K562 (cell line): ENCODE results near the gene SRPK2. TPM values are rescaled to one million over a fixed set of nuclear protein-coding genes. Genes with fewer than 3 reads are reported as not detected.

Source experiments
- BHLHE40 ChIP-seq: IDR thresholded peaks from 2 replicates; pipeline ENCODE4 v1.6.1; 2011; ENCODE audit warnings: low read length, improper control_type of control experiment
- BRD4 ChIP-seq: fragments of 200-600 bp; sonication (generic); IDR thresholded peaks from 2 replicates; pipeline ENCODE4 v1.6.1; 2017; ENCODE audit warnings: inconsistent platforms
- CAMTA2 ChIP-seq: fragments of 250-450 bp; sonication (Bioruptor Pico); conservative IDR thresholded peaks from 2 replicates; pipeline ENCODE4 v1.5.1; 2022
- EHMT2 ChIP-seq: fragments of 450-650 bp; IDR thresholded peaks from 2 replicates; pipeline ENCODE4 v1.6.1; 2018; ENCODE audit warnings: antibody characterized with exemption
- FOS ChIP-seq: IDR thresholded peaks from 3 replicates; pipeline ENCODE4 v1.6.1; 2011; ENCODE audit not compliant: insufficient read length; ENCODE audit errors: extremely low read depth
- GTF2E2 ChIP-seq: fragments of 200-800 bp; sonication (Bioruptor generic); IDR thresholded peaks from 2 replicates; pipeline ENCODE4 v1.6.1; 2016; ENCODE audit warnings: missing genetic modification characterization, missing compliant biosample characterization
- KAT7 ChIP-seq: sonication (generic); formaldehyde crosslinking; IDR thresholded peaks from 2 replicates; pipeline ENCODE4 v1.8.0; 2022; ENCODE audit warnings: missing genetic modification reagents, mild to moderate bottlenecking, borderline replicate concordance
- MAFF ChIP-seq: IDR thresholded peaks from 2 replicates; pipeline ENCODE4 v1.6.1; 2012; ENCODE audit warnings: low read length, improper control_type of control experiment
- MAFK ChIP-seq: IDR thresholded peaks from 2 replicates; pipeline ENCODE4 v1.6.1; 2011; ENCODE audit warnings: low read length, improper control_type of control experiment
- POLR2B ChIP-seq: fragments of 450-650 bp; IDR thresholded peaks from 2 replicates; pipeline ENCODE4 v1.6.1; 2018; ENCODE audit warnings: low read depth; ENCODE audit not compliant: partially characterized antibody
- PPARD ChIP-seq: fragments of 250-450 bp; sonication (Bioruptor Pico); IDR thresholded peaks from 2 replicates; pipeline ENCODE4 v1.8.0; 2022; ENCODE audit warnings: inconsistent platforms, mild to moderate bottlenecking, moderate library complexity
- RUNX1 ChIP-seq: sonication (generic); IDR thresholded peaks from 2 replicates; pipeline ENCODE4 v1.6.1; 2016; ENCODE audit warnings: antibody characterized with exemption, low read depth
- SIN3B ChIP-seq: fragments of 450-650 bp; IDR thresholded peaks from 2 replicates; pipeline ENCODE4 v1.6.1; 2017; ENCODE audit warnings: low read depth, mild to moderate bottlenecking, moderate library complexity
- STAT5B ChIP-seq: fragments of 250-450 bp; sonication (Bioruptor Pico); IDR thresholded peaks from 2 replicates; pipeline ENCODE4 v1.8.0; 2021; ENCODE audit warnings: mild to moderate bottlenecking, inconsistent platforms
- TBP ChIP-seq: optimal IDR thresholded peaks from 2 replicates; pipeline ENCODE3; 2011; ENCODE audit warnings: low read depth, low read length, improper control_type of control experiment
- ZNF23 ChIP-seq: fragments of 250-450 bp; sonication (Bioruptor Pico); IDR thresholded peaks from 2 replicates; pipeline ENCODE4 v1.4.0; 2020; ENCODE audit warnings: mild to moderate bottlenecking
- ZNF644 ChIP-seq: fragments of 200-800 bp; sonication (Bioruptor generic); IDR thresholded peaks from 2 replicates; pipeline ENCODE4 v1.6.1; 2016; ENCODE audit warnings: low read depth, missing genetic modification characterization, missing compliant biosample characterization
- ZNF77 ChIP-seq: fragments of 250-450 bp; sonication (Bioruptor Pico); IDR thresholded peaks from 2 replicates; pipeline ENCODE4 v1.5.0; 2020
- polyA plus RNA-seq, 8 experiments: library from polyadenylated mRNA; depleted of rRNA in 4 of 8; stranded (reverse) in 5 of 8; unstranded in 3 of 8; fragments of >200 nt; fragmentation: Nextera tagmentation in 2 of 8; fragmentation: Illumina TruSeq in 1 of 8; extraction: Ambion mirVana in 2 of 8; extraction: Trizol in 1 of 8; gene quantifications; 2 replicates each; pipeline versions ENCODE4 v1.2.1 to v1.2.3, GENCODE V29; 2011 to 2014; ENCODE audit warnings: inconsistent platforms in 1 of 8, missing spikeins in 1 of 8
- total RNA-seq, 7 experiments: library from RNA; depleted of rRNA in 6 of 7; stranded (reverse); fragments of >200 nt in 6 of 7; fragmentation: Illumina TruSeq in 2 of 7; extraction: Trizol in 2 of 7; gene quantifications; 2 replicates each; pipeline versions ENCODE4 v1.2.1 to v1.2.3, GENCODE V29; 2011 to 2021; ENCODE audit warnings: low replicate concordance in 1 of 7
- TF ChIP-seq, protein P1 (sequence below): fragments of 250-450 bp; sonication (Bioruptor Pico); IDR thresholded peaks from 2 replicates; pipeline ENCODE4 v1.4.0; 2020; ENCODE audit warnings: mild to moderate bottlenecking, moderate library complexity
- TF ChIP-seq, protein P2 (sequence below), 2 experiments: fragments of 450-650 bp in 1 of 2; sonication (generic) in 1 of 2; formaldehyde crosslinking in 1 of 2; IDR thresholded peaks in 1 of 2; conservative IDR thresholded peaks in 1 of 2; 2 replicates each; pipeline versions ENCODE4 v1.6.1 to v1.8.1; 2016 to 2023; ENCODE audit warnings: mild to moderate bottlenecking in 2 of 2, moderate library complexity in 2 of 2, inconsistent platforms in 1 of 2, missing genetic modification reagents in 1 of 2
- TF ChIP-seq, protein P3 (sequence below), 2 experiments: fragments of 450-650 bp in 1 of 2; sonication (generic) in 1 of 2; formaldehyde crosslinking; conservative IDR thresholded peaks; 2 replicates each; pipeline versions ENCODE4 v1.4.0 to v1.8.1; 2020 to 2022; ENCODE audit warnings: mild to moderate bottlenecking in 1 of 2, missing genetic modification reagents in 1 of 2
- TF ChIP-seq, protein P4 (sequence below): fragments of 450-650 bp; IDR thresholded peaks from 2 replicates; pipeline ENCODE4 v1.6.1; 2016

SRPK2 gene
- total and polyA plus RNA-seq, 9 of the 15 experiments (the other 6 are each of a cell fraction or from before 2014, with no cell fraction given) = 21.5 to 44.7 (median 33.3) TPM

DNA sequence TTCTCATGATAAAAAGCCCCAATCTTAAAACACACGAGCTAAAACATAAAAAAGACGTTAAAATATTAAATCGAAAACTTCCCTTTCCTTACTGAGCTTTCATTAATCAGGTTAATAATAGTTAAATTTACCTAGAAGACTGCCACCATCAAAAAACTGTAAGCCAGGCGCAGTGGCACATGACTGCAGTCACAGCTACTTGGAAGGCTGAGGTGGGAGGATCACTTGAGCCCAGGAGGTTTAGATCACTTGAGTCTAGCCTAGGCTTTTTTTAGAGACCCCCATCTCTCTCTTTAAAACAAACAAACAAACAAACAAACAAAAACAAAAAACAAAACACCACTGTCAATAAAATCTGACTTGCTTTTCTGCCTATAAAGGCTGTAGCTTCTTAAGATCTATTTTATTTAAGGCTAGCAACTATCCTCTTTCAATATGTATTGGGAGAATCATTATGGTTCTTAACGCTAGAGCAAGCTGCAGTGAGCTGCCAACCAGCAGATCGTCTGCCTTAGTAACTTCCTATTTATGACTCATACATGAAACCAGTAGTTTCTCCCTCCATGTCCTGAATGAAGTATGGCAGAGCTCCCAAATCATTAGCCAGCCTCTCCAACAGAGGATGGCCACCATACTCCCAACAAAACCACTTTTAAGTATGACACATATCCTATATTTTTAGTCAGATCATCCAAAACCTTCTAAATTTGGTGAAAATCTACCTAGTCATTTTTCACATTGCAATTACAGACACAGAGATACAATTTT, 163.7 kb downstream of the SRPK2 start (continued):
- TF ChIP-seq, protein P1, sequence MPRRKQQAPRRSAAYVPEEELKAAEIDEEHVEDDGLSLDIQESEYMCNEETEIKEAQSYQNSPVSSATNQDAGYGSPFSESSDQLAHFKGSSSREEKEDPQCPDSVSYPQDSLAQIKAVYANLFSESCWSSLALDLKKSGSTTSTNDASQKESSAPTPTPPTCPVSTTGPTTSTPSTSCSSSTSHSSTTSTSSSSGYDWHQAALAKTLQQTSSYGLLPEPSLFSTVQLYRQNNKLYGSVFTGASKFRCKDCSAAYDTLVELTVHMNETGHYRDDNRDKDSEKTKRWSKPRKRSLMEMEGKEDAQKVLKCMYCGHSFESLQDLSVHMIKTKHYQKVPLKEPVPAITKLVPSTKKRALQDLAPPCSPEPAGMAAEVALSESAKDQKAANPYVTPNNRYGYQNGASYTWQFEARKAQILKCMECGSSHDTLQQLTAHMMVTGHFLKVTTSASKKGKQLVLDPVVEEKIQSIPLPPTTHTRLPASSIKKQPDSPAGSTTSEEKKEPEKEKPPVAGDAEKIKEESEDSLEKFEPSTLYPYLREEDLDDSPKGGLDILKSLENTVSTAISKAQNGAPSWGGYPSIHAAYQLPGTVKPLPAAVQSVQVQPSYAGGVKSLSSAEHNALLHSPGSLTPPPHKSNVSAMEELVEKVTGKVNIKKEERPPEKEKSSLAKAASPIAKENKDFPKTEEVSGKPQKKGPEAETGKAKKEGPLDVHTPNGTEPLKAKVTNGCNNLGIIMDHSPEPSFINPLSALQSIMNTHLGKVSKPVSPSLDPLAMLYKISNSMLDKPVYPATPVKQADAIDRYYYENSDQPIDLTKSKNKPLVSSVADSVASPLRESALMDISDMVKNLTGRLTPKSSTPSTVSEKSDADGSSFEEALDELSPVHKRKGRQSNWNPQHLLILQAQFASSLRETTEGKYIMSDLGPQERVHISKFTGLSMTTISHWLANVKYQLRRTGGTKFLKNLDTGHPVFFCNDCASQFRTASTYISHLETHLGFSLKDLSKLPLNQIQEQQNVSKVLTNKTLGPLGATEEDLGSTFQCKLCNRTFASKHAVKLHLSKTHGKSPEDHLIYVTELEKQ (CRISPR knock-in tag) = no peak
- TF ChIP-seq STAT5B (no peak), MAFF (no peak), ZNF23 (no peak), PPARD (no peak), ZNF77 (CRISPR knock-in tag) (no peak), RUNX1 (no peak), MAFK (no peak), EHMT2 (peak; percentile 89; the same call in 1 of the 2 replicates), KAT7 (CRISPR knock-in tag) (no peak), GTF2E2 (tag) (no peak), BRD4 (no peak), TBP (peak; percentile 14), BHLHE40 (peak; percentile 82), POLR2B (no peak), CAMTA2 (no peak), FOS (peak; percentile 37), ZNF644 (tag) (no peak), SIN3B (no peak)
- TF ChIP-seq, protein P2, sequence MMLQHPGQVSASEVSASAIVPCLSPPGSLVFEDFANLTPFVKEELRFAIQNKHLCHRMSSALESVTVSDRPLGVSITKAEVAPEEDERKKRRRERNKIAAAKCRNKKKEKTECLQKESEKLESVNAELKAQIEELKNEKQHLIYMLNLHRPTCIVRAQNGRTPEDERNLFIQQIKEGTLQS (IDR thresholded peaks at IDR 0.05) = peak; percentile 93
- TF ChIP-seq, protein P2 (CRISPR knock-in tag; conservative IDR thresholded peaks at IDR 0.05) = no peak
- TF ChIP-seq, protein P3, sequence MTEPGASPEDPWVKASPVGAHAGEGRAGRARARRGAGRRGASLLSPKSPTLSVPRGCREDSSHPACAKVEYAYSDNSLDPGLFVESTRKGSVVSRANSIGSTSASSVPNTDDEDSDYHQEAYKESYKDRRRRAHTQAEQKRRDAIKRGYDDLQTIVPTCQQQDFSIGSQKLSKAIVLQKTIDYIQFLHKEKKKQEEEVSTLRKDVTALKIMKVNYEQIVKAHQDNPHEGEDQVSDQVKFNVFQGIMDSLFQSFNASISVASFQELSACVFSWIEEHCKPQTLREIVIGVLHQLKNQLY (CRISPR knock-in tag; conservative IDR thresholded peaks at IDR 0.05) = no peak
- TF ChIP-seq, protein P4, sequence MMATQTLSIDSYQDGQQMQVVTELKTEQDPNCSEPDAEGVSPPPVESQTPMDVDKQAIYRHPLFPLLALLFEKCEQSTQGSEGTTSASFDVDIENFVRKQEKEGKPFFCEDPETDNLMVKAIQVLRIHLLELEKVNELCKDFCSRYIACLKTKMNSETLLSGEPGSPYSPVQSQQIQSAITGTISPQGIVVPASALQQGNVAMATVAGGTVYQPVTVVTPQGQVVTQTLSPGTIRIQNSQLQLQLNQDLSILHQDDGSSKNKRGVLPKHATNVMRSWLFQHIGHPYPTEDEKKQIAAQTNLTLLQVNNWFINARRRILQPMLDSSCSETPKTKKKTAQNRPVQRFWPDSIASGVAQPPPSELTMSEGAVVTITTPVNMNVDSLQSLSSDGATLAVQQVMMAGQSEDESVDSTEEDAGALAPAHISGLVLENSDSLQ = no peak
